NCI-H2227 (cell line): ENCODE measurements around the gene POLR1A.

Experiments
- DNase-seq: peaks from one replicate; lab custom pipeline; 2025; ENCODE audit not compliant: unreplicated experiment; lab: John Stamatoyannopoulos, UW

POLR1A gene

GRCh38 chr2:86097114-86097896, 8.4 kb downstream of the POLR1A start:
- DNase-seq = no peak

- no peak for DNase-seq
Observed at GRCh38 chr2:86094229-86094628, 11.5 kb downstream of the POLR1A start.

- DNase-seq = no peak
Observed at GRCh38 chr2:86087936-86088850, 17.5 kb downstream of the POLR1A start.

- DNase-seq = no peak
Observed at GRCh38 chr2:86082756-86083155, 22.9 kb downstream of the POLR1A start.

GRCh38 chr2:86081724-86082123, 24.0 kb downstream of the POLR1A start:
- DNase-seq = no peak

GRCh38 chr2:86079981-86080911, 25.4 kb downstream of the POLR1A start:
- DNase-seq = peak; percentile 70

GRCh38 chr2:86078774-86079545, 26.7 kb downstream of the POLR1A start:
- DNase-seq = peak; percentile 47

- DNase-seq = no peak
Observed at GRCh38 chr2:86075886-86076285, 29.8 kb downstream of the POLR1A start.

- no peak for DNase-seq
Observed at GRCh38 chr2:86074811-86075210, 30.9 kb downstream of the POLR1A start.

- DNase-seq = peak; percentile 86
Observed at GRCh38 chr2:86074256-86074655, 31.4 kb downstream of the POLR1A start.

GRCh38 chr2:86073225-86073624, 32.5 kb downstream of the POLR1A start:
- DNase-seq = no peak

GRCh38 chr2:86072271-86072858, 33.3 kb downstream of the POLR1A start:
- no peak for DNase-seq

GRCh38 chr2:86070868-86071267, 34.8 kb downstream of the POLR1A start:
- no peak for DNase-seq

GRCh38 chr2:86069783-86070339, 35.8 kb downstream of the POLR1A start:
- no peak for DNase-seq

GRCh38 chr2:86069091-86069685, 36.5 kb downstream of the POLR1A start:
- DNase-seq = no peak

- no peak for DNase-seq
Observed at GRCh38 chr2:86068648-86069047, 37.0 kb downstream of the POLR1A start.

- DNase-seq = no peak
Observed at GRCh38 chr2:86068136-86068588, 37.5 kb downstream of the POLR1A start.

- DNase-seq = no peak
Observed at GRCh38 chr2:86066915-86067314, 38.8 kb downstream of the POLR1A start.

- DNase-seq = no peak
Observed at GRCh38 chr2:86066007-86066578, 39.6 kb downstream of the POLR1A start.
